Peyer's patch (tissue), 4 donors: ENCODE results near the gene CENPX. TPM values are rescaled to one million over a fixed set of nuclear protein-coding genes. Genes with fewer than 3 reads are reported as not detected.

Experiments used
- DNase-seq, 3 donors: peaks; one replicate each; pipeline ENCODE4 v3.0.0-alpha.2; 2017 to 2019
- H3K27ac ChIP-seq, 4 donors: fragments of 200-600 bp; sonication (generic); one replicate each; pipeline ENCODE4 v1.5.1; 2016 to 2019
- H3K27me3 ChIP-seq, 2 donors: fragments of 200-600 bp; sonication (generic); one replicate each; pipeline ENCODE4 v1.5.1; 2019
- H3K36me3 ChIP-seq, 3 donors: fragments of 200-600 bp; sonication (generic); one replicate each; pipeline ENCODE4 v1.5.1; 2016 to 2019
- H3K4me1 ChIP-seq, 4 donors: fragments of 200-600 bp; sonication (generic); one replicate each; pipeline ENCODE4 v1.5.1; 2016 to 2019
- H3K4me3 ChIP-seq, 4 donors: fragments of 200-600 bp; sonication (generic); 1 replicate in 3 of 4; 2 replicates in 1 of 4; pipeline ENCODE4 v1.5.1; 2016 to 2019; ENCODE audit warnings: mild to moderate bottlenecking in 1 of 4
- H3K9me3 ChIP-seq, 4 donors: fragments of 200-600 bp; sonication (generic); one replicate each; pipeline ENCODE4 v1.5.1; 2016 to 2019; ENCODE audit warnings: mild to moderate bottlenecking in 1 of 4
- POLR2A ChIP-seq, 2 donors: fragments of 450-650 bp; IDR thresholded peaks; one replicate each; pipeline ENCODE4 v1.5.1; 2017; ENCODE audit warnings: antibody characterized with exemption in 2 of 2, mild to moderate bottlenecking in 2 of 2, moderate library complexity in 2 of 2
- total RNA-seq, 4 donors: library from RNA; depleted of rRNA; stranded (reverse); fragments of >200 nt; gene quantifications; one replicate each; pipeline ENCODE4 v1.1.0, GENCODE V29; 2016
- TF ChIP-seq, protein P1 (sequence below), 6 experiments: fragments of 450-650 bp in 4 of 6; fragments of 200-600 bp in 2 of 6; sonication (generic) in 1 of 6; IDR thresholded peaks; one replicate each; pipeline ENCODE4 v1.5.1; 2017 to 2019; ENCODE audit warnings: antibody characterized with exemption in 6 of 6, mild to moderate bottlenecking in 3 of 6, moderate library complexity in 1 of 6

CENPX gene
- total RNA-seq, 4 donors from 2014 or later: 49.1 to 123 (median 91.8) TPM

DNA sequence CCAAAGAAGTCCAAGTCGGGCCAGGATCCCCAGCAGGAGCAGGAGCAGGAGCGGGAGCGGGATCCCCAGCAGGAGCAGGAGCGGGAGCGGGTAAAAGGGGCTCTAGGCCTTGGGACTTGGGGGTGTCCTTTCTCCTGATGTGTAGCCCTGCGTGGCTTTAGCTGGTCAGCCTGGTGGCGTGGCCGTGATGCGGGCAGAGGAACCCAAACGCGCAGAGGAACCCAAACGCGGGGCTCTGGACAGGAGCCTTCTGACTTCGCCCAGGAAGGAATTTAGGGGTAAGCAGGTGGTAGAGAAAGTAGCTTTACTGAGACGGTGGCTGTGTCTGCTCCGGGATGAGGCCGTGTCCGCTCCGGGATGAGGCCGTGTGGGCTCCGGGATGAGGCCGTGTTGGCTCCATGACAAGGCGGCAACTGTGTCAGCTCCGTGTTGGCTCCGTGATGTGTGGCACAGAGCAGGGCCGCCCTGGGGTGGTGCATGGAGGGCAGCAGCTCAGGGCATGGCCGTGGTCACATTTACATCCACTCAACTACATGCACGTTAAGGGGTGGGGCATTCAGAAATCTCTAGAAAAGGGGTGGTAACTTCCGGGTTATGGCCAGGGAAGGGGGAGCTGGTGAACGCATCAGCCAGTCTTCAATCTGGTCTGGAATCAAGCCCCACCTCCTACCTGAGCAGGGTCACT, 25.8 kb downstream of the CENPX start:
- H3K4me1 ChIP-seq: peaks cover 0 to 24% (median 2%) of the 10 kb centered on the region in 4 donors
- H3K36me3 ChIP-seq: peaks cover 0 to 5% (median 0%) of the 10 kb centered on the region in 3 donors
- TF ChIP-seq, protein P1, sequence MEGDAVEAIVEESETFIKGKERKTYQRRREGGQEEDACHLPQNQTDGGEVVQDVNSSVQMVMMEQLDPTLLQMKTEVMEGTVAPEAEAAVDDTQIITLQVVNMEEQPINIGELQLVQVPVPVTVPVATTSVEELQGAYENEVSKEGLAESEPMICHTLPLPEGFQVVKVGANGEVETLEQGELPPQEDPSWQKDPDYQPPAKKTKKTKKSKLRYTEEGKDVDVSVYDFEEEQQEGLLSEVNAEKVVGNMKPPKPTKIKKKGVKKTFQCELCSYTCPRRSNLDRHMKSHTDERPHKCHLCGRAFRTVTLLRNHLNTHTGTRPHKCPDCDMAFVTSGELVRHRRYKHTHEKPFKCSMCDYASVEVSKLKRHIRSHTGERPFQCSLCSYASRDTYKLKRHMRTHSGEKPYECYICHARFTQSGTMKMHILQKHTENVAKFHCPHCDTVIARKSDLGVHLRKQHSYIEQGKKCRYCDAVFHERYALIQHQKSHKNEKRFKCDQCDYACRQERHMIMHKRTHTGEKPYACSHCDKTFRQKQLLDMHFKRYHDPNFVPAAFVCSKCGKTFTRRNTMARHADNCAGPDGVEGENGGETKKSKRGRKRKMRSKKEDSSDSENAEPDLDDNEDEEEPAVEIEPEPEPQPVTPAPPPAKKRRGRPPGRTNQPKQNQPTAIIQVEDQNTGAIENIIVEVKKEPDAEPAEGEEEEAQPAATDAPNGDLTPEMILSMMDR (IDR thresholded peaks at IDR 0.05): no peak
- TF ChIP-seq POLR2A (IDR thresholded peaks at IDR 0.05): no peak
- no peaks in the 10 kb centered on the region for H3K9me3 ChIP-seq
- H3K4me3 ChIP-seq: no peak overlapping the region
- H3K27me3 ChIP-seq: no peaks in the 10 kb centered on the region
- H3K27ac ChIP-seq: no peak overlapping the region
- DNase-seq: no peak

DNA sequence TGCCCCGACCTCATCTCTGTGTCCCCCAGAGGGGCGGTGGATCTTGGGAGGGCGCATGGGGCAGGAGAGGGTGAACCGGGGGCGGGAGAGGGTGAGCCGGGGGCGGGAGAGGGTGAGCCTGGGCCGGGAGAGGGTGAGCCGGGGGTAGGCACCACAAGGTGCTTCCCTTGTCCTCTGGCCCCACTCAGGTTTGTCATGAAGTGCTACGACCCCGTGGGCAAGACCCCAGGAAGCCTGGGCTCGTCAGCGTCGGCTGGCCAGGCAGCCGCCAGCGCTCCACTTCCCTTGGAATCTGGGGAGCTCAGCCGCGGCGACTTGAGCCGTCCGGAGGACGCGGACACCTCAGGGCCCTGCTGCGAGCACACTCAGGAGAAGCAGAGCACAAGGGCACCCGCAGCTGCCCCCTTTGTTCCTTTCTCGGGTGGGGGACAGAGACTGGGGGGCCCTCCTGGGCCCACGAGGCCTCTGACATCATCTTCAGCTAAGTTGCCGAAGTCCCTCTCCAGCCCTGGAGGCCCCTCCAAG, 26.4 kb downstream of the CENPX start:
- peaks cover 0 to 29% (median 2%) of the 10 kb centered on the region in 4 donors for H3K4me1 ChIP-seq

DNA sequence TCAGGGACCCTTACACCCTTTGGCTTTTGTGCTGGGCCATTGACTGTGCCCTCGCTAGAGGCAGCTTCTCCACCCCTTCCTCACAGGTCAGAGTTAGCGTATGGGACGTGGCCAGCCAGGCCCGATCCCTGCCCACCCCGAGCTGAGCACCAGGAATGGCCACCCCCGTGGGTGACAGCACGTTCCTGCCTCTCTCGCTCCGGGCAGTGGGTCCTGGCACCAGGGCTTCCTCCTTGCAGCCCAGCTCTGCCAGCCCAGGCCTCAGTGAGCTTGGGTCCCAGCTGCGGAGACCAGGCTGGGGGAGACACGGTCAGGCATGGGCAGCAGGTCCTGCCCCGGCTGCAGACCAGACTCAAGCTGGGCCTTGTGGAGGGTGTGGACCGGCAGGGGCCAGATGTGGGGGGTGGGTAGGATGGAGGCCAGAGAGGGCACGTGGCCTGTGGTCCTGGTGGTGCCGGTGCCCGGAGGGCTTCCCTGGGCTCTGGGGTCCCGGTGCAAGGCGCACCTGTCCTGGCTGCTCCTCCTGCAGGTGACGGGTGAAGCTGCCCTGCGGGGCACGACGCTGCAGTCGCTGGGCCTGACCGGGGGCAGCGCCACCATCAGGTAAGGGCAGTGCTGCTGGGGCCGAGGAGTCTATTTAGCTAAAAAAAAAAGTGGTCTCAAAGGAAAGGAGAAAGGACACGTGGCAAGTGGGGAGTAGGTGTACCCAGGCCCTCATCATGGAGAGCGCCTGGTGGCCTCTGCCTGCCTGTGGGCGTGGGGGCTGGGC, 27.0 kb downstream of the CENPX start:
- Histone ChIP-seq H3K9me3 (no peaks in the 10 kb centered on the region), H3K4me1 (peaks cover 0 to 29% (median 2%) of the 10 kb centered on the region in 4 donors), H3K36me3 (peaks cover 0 to 5% (median 0%) of the 10 kb centered on the region in 3 donors), H3K4me3 (no peak overlapping the region), H3K27ac (no peak overlapping the region), H3K27me3 (no peaks in the 10 kb centered on the region)
- TF ChIP-seq POLR2A (IDR thresholded peaks at IDR 0.05): no peak
- TF ChIP-seq, protein P1 (IDR thresholded peaks at IDR 0.05): no peak
- DNase-seq: no peak

More for the DNA sequence above, 26.4 kb downstream of the CENPX start:
- no peak for DNase-seq
- peaks cover 0 to 5% (median 0%) of the 10 kb centered on the region in 3 donors for H3K36me3 ChIP-seq
- no peaks in the 10 kb centered on the region for H3K27me3 ChIP-seq
- no peaks in the 10 kb centered on the region for H3K9me3 ChIP-seq
- H3K4me3 ChIP-seq: no peak overlapping the region
- no peak overlapping the region for H3K27ac ChIP-seq
- TF ChIP-seq POLR2A (IDR thresholded peaks at IDR 0.05): no peak
- TF ChIP-seq, protein P1 (IDR thresholded peaks at IDR 0.05): no peak

DNA sequence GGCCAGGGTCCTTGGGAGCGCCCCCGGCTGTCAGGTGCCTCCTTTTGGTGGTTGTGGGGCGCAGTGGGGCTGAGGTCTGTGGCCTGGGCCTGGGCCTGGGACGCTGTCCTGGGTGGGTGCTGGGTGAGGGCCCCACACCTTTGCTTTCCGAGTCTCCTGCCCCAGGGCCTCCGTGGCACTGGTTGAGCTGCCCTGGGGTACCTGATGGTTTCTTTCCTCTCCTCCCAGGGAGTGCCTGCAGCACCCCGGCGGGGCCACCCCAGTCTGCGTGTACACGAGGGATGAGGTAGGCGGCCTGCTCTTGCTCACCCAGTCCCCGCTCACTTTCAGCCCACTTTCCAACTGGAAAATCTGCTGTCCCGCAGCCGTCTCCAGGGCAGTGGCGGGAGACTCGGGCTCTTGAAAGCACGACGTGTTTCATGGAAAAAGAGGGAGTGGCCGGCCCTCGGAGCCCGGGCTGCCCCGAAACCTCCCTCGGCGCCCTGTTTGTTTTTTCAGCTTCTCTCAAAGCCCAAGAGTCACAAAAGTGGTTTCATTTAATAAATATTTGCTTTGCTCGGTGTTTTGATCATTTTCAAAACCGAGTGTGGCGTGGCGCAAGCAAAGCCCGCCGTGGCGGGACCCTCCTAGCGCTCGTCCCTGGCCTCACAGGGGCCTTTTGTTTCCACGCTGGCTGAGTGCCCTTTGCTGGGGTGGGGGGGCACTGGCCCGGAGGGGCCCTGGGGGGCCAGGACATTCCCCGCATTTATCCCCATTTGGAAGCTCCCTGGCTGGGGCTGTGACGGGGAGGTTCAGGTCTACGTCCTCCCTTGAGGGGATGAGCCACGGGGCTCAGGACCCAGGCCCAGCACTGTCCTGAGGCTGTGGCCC, 27.9 kb downstream of the CENPX start:
- Histone ChIP-seq H3K9me3 (no peaks in the 10 kb centered on the region), H3K4me3 (no peak overlapping the region), H3K4me1 (peaks cover 0 to 24% (median 2%) of the 10 kb centered on the region in 4 donors), H3K27me3 (no peaks in the 10 kb centered on the region), H3K27ac (no peak overlapping the region), H3K36me3 (peaks cover 0 to 5% (median 0%) of the 10 kb centered on the region in 3 donors)
- DNase-seq: no peak
- TF ChIP-seq, protein P1 (IDR thresholded peaks at IDR 0.05): no peak
- TF ChIP-seq POLR2A (IDR thresholded peaks at IDR 0.05): no peak
